OCI-LY7 (cell line): Measurements from ENCODE around the gene KLF3.

Experiments
- EZH2phosphoT487 ChIP-seq: fragments of 200-600 bp; sonication (generic); IDR thresholded peaks from 2 replicates; pipeline ENCODE4 v1.6.1; 2018; ENCODE audit warnings: low read depth, borderline replicate concordance, mild to moderate bottlenecking, mixed run types, antibody characterized with exemption, low read length, moderate library complexity, mixed read lengths
- TF ChIP-seq, protein P1 (sequence below): fragments of 200-600 bp; sonication (generic); conservative IDR thresholded peaks from 2 replicates; pipeline ENCODE4 v1.5.1; 2014; ENCODE audit warnings: mild to moderate bottlenecking, antibody characterized with exemption, low read length, moderate library complexity, mixed read lengths

- TF ChIP-seq, protein P1, sequence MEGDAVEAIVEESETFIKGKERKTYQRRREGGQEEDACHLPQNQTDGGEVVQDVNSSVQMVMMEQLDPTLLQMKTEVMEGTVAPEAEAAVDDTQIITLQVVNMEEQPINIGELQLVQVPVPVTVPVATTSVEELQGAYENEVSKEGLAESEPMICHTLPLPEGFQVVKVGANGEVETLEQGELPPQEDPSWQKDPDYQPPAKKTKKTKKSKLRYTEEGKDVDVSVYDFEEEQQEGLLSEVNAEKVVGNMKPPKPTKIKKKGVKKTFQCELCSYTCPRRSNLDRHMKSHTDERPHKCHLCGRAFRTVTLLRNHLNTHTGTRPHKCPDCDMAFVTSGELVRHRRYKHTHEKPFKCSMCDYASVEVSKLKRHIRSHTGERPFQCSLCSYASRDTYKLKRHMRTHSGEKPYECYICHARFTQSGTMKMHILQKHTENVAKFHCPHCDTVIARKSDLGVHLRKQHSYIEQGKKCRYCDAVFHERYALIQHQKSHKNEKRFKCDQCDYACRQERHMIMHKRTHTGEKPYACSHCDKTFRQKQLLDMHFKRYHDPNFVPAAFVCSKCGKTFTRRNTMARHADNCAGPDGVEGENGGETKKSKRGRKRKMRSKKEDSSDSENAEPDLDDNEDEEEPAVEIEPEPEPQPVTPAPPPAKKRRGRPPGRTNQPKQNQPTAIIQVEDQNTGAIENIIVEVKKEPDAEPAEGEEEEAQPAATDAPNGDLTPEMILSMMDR = no peak
- TF ChIP-seq EZH2phosphoT487 = no peak
These were observed 39.6 kb downstream of the KLF3 start for GRCh38 chr4:38703635-38704034.
